GM21737 (cell line): ENCODE results near the gene AMHR2.
"Not testable (repeated sequence)": the region's sequence is repeated elsewhere in the genome, so short reads cannot be mapped to it uniquely, and the experiment has no call there.

Experiments
- ATAC-seq: cut with Tn5 transposase; IDR thresholded peaks from one replicate; pipeline ENCODE4 v1.9.1; 2021; ENCODE audit warnings: mild to moderate bottlenecking, moderate library complexity; ENCODE audit not compliant: unreplicated experiment

AMHR2 gene

DNA sequence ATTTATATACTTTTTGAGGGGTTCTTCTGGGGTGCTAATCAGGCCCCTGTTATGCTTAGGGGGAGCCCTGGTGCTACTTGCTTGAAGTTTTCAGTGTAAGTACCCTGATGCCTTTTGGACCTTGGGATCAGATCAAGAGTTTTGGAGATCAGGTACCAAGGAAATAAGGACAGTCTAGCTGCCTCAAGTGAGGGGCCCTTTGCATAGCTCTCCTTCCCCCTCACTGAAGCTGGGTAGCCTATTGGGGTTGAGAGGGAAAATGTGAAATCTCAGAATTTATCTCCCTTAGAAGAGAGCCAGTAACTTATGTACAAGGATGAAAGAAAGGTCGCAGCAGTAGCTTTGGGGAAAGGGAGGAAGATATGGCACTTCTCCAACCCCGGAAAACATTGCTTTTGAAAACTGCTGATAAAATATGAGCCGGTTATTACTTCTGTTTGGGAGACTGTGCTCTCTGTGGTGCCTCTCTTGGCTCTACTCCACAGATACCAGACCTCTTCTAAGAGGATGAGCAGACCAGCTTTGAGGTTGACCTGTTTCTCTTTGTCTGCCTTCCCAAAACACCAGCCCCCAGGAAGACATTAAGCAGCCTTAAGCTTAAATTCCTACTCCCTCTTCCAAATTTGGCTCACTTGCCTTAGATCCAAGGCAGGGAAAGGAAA, 8.8 kb upstream of the AMHR2 start:
- no peak for ATAC-seq

DNA sequence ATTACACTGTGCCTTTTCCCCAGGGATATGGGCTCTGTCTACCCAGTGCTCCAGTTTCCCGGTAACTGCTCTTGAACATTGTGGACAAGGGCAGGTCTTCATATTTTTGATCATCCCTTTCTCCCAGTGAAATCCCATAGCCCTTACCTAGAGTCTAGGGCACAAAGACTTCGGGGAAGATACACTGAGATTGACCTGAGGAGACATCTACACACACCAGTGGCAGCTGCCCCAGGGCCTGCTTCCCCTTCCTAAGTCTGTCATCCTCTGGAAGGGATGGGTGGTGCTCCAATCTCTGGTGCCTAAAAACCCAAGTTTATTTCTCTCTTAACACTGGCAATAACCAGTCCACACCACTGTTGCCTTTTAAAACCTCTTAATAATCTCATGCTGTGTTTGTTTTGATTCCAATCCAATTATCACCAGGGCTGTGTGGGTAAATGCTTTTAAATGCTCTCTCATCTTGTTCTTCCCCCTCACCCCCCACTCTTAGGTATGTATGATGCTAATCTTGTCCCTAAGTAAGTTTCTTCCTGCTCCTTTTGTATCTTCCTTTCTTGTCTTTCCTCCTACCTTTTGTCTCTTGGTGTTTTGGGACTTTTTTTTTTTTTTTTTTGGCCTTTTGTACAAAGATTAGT, 7.8 kb upstream of the AMHR2 start:
- not testable (repeated sequence) for ATAC-seq

DNA sequence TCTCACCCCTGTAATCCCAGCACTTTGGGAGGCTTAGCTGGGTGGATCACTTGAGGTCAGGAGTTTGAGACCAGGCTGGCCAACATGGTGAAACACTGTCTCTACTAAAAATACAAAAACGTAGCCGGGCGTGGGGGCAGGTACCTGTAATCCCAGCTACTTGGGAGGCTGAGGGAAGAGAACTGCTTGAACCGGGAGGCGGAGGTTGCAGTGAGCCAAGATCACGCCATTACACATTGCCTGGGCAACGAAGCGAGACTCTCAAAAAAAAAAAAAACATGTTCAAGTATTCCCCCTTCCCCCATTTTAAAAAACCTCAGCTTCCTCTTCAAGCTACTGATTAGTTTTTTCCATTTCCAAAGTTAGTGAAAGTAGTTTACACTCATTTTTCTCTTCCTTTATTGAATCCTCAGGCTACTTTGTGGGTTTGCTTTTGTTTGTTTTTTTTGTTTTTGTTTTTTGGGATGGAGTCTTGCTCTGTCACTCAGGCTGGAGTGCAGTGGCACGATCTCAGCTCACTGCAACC, 6.3 kb upstream of the AMHR2 start:
- ATAC-seq, result not testable (repeated sequence)

DNA sequence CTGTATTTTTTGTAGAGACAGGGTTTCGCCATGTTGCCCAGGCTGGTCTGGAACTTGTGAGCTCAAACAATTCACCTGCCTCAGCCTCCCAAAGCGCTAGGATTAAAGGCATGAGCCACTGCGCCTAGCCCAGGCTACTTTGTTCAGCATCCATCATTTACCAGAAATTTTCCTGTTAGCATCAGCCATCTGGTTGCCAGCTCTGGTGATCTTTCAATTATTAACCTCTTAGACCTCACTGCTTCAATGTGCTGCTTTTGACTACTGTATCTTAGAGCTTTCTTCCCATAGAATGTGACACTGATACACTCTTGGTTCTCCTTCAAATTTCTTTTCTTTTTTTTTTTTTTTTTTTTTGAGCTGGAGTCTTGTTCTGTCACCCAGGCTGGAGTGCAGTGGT, 5.4 kb upstream of the AMHR2 start:
- no peak for ATAC-seq

DNA sequence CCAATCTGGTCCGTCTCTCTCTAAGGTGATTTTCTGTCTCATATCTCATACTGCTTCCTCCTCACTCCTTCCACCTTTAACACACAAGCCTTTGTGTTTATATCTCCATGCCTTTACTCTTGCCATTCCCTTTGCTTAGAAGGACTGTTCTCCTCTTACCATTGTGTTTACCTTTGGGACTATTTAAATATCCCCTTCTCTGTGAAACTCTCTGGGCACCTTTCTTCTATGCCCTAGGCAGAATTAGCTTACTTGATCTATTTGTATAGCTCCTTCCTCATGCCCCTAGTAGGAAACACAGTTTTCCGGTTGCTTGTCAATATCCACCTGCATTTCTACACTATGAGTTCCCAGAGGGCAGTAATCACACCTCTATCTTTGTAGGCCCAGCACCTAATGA, 3.9 kb upstream of the AMHR2 start:
- no peak for ATAC-seq

DNA sequence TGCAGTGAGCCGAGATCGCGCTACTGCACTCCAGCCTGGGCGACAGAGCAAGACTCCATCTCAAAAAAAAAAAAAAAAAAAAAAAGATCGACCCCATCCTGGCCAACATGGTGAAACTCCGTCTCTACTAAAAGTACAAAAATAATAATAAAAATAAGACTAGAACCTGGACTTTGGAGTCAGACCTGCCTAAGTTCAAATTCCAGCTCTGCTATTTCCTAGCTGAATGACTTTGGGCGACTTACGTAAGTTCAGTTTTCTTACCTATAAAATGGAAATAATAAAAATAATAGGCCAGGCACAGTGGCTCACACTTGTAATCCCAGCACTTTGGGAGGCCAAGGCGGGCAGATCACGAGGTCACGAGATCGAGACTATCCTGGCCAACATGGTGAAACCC, 1.4 kb upstream of the AMHR2 start:
- not testable (repeated sequence) for ATAC-seq

DNA sequence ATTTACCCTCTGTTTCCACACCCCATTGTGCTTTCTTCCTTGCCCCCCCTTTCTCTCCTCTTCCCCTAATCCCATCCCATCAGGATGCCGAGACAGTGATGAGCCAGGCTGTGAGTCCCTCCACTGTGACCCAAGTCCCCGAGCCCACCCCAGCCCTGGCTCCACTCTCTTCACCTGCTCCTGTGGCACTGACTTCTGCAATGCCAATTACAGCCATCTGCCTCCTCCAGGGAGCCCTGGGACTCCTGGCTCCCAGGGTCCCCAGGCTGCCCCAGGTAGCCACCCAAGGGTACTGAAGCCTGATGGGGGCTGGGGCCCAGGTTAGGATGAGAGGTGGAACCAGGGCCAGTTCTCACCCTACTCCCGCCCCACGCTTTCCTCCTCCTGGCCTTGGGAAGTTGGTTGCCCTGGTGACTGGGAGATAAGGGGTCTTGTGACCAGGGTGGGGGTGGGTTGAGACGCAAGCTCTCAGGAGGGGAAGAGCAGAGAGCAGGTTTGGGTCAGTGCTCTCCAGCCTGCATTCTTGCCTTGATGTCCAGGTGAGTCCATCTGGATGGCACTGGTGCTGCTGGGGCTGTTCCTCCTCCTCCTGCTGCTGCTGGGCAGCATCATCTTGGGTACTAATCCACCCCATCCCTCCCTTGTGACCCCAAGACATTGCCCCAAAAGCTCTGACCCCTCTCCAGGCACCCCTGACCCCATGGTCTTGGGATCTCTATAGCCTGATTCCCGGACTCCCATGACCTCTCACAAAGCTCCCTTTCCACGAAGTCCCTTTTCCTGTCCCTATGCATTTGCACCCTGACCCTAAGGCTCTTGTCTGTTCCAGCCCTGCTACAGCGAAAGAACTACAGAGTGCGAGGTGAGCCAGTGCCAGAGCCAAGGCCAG, 1.2 kb downstream of the AMHR2 start:
- no peak for ATAC-seq

DNA sequence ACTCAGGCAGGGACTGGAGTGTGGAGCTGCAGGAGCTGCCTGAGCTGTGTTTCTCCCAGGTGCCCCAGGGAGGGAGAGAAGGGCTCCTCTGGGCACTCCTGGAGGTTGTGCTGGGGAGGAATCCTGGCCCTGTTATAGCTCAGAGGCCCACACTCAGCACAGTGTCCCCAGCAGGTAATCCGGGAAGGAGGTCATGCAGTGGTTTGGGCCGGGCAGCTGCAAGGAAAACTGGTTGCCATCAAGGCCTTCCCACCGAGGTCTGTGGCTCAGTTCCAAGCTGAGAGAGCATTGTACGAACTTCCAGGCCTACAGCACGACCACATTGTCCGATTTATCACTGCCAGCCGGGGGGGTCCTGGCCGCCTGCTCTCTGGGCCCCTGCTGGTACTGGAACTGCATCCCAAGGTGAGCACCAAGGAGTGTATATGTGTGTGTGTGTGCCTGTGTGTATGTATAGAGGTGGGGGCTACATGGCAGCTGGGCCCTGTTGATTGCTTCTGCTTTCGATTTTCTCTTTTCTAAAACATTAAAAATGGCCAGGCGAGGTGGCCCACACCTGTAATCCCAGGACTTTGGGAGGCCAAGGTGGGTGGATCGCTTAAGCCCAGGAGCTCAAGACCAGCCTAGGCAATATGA, 2.0 kb downstream of the AMHR2 start:
- ATAC-seq, result no peak

DNA sequence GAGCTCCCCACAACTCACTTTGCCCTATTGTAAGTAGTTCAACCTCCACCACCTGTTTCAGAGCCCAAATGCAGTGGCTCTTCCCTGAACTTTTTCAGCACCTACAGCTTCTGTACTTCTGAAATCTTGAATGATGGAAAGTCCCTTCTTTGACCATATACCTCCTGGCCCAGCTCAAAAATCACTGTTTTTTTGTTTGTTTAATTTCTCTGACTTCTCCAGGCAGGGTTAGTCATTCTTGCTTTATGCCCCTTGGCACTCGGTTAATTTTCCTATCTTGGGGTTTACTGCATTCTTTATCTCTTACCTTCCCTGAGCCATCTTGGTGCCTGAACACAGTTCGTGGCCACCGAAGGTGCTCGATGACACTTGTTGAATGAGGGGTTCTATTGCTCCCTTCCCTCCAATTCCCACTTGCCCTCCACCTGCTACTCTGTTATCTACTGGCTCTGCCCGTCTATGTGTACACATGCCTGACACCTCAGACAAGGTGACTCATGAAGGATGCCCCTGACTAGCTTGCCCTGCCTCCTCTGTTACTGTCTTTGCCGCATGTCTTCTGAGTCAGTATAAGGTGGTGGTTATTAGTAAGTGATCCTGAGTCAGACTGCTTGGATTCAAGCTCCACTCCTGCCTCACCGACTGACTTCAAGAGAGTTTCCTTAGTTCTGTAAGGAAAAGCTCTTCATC, 4.4 kb downstream of the AMHR2 start:
- ATAC-seq, result no peak

DNA sequence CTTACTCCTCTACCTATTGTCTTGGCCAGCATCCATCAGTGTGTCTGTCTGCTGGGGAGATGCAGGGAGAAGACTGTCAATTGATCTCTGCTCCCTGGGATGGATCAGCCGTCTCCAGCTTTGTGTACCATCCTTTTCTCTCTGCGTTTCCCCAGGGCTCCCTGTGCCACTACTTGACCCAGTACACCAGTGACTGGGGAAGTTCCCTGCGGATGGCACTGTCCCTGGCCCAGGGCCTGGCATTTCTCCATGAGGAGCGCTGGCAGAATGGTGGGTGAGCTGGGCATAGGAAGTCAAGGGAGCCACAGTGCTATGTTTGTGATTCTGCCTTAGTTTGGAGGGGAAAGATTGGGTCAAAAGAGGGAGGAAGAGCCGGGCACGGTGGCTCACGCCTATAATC, 5.1 kb downstream of the AMHR2 start:
- ATAC-seq, result no peak

DNA sequence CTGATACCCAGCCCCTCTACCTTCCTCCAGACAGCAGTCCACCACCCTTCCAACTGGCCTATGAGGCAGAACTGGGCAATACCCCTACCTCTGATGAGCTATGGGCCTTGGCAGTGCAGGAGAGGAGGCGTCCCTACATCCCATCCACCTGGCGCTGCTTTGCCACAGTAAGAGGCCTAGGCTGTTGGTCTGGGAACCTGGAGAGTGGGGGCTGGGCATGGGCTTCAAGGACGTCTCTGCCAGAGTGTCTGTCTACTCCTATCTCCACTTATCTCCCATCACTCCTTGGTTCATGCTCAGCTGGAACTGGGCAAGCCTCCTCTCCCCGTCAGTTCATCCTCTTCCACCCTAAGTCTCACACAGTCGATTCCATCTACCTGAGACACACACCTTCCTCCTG, 6.5 kb downstream of the AMHR2 start:
- ATAC-seq, result no peak

DNA sequence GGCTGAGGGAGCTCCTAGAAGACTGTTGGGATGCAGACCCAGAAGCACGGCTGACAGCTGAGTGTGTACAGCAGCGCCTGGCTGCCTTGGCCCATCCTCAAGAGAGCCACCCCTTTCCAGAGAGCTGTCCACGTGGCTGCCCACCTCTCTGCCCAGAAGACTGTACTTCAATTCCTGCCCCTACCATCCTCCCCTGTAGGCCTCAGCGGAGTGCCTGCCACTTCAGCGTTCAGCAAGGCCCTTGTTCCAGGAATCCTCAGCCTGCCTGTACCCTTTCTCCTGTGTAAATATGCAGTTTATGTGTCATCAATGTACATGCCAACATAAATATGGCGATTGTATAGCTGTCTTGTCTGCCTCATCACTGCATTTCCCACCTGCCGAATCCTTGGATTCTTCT, 7.5 kb downstream of the AMHR2 start:
- ATAC-seq, result no peak

DNA sequence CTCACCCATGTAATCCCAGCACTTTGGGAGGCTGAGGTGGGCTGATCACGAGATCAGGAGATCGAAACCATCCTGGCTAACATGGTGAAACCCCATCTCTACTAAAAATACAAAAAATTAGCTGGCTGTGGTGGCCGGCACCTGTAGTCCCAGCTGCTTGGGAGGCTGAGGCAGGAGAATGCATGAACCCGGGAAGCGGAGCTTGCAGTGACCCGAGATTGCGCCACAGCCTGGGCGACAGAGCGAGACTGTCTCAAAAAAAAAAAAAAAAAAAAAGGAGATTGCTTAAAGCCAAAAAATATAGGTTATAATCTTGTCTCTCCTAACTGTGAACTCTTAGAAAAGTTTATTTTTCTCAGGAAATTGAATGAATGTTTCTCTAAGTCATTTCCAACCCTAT, 11.7 kb downstream of the AMHR2 start:
- not testable (repeated sequence) for ATAC-seq

DNA sequence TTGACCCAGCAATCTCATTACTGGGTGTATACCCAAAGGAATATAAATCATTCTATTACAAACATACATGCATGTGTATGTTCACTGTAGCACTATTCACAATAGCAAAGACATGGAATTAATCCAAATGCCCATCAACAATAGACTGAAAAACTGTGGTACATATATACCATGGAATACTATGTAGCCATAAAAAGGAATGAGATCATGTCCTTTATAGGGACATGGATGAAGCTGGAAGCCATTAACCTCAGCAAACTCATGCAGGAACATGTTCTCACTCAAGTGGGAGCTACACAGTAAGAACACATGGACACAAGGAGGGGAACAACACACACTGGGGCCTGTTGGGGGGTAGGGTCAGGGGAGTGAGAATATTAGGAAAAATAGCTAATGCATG, 15.9 kb downstream of the AMHR2 start:
- not testable (repeated sequence) for ATAC-seq

DNA sequence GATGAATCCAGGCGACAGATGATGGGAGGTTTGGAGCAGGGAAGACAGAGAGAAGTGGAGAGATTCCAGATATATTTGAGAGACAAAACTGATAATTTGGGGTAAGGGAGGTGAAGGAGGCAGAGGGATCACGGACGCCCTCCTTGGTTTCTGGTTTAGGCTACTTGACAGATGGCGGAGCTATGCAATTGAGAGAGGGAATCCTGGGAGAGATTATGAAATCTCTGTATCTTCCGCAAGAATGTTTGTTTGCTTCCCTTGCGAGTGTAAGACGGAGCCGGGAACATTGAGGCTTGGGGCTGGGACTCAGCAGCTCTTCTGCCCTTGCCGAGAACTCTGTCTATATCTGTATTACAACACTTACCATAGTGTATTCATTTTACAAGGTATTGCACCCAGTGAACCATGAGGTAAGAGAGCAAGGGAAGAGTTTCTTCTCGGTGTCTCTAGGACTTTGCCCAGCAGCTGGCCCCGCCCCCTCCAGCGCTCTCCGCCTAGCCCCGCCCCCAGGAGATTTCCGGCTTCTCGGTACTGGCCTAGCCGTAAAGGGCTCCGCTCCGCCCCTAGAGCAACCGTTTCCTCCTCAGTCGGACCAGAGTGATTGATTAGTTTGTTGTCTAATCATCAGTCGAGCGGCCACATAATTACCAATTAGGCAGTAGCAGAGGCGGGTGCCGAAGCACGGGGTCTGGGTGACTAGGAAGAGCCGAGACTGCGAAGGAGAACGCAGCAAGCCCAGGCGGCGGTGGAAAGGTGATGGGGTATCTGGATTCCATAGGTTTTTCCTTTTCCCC, 17.6 kb downstream of the AMHR2 start, which contains the start of gene PRR13:
TSS of gene PRR13 (plus strand) at position 695 of the 794 bp plus-strand sequence. CDS start 981 bp downstream, outside the sequence.
- peak; percentile 99 for ATAC-seq

DNA sequence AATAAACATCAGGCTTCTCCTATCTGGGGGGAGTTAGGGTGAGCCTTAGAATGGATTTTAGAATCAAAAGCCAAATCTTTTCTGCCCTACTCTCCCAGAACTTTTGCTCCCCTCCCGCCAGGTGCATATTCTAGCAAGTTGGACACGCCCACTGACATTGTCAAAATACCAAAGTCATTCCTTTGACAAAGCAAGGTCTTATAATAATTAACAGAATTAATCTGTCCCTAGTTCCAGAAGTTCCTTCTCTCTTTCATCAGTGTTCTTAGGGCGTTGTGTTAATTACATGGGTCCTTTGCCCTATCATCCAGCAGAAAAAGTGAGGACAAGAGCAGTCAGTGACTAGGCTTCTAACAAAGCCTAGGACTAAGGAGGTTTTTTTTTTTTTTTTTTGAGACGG, 20.3 kb downstream of the AMHR2 start:
- no peak for ATAC-seq

DNA sequence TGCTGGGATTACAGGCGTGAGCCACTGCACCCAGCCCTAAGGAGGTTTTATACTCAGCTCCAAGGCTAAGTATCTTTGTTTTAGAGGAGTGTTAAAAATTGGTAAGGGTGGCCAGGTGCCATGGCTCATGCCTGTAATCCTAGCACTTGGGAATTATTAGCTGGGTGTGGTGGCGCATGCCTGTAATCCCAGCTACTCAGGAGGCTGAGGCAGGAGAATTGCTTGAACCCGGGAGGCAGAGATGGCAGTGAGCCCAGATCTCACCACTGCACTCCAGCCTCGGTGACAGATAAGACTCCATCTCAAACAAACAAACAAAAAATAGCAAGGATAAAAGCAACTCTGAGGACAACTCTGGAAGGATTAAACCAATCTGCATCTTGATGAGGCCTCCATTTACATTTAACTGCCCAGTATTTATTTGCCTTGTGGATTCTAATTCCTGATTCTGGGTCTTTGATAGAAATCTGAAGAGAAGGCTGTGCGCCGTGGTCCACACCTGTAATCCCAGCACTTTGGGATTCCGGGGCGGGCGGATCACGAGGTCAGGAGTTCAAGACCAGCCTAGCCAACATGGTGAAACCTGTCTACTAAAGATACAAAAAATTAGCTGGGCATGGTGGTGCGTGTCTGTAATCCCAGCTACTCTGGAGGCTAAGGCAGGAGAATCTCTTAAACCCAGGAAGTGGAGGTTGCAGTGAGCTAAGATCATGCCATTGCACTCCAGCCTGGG, 21.1 kb downstream of the AMHR2 start:
- ATAC-seq, result not testable (repeated sequence)

DNA sequence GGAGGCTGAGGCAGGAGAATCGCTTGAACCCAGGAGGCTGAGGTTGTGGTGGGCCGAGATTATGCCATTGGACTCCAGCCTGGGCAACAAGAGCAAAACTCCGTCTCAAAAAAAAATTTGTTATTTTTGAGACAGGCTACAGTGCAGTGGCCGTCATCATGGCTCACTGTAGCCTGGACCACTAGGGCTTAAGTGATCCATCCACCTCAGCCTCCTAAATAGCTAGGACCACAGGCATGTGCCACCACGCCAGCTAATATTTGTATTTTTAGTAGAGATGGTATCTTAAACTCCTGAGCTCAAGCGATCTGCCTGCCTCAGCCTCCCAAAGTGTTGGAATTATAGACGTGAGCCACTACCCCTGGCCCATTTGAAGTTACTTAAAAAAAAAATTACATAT, 27.3 kb downstream of the AMHR2 start:
- ATAC-seq, result no peak

DNA sequence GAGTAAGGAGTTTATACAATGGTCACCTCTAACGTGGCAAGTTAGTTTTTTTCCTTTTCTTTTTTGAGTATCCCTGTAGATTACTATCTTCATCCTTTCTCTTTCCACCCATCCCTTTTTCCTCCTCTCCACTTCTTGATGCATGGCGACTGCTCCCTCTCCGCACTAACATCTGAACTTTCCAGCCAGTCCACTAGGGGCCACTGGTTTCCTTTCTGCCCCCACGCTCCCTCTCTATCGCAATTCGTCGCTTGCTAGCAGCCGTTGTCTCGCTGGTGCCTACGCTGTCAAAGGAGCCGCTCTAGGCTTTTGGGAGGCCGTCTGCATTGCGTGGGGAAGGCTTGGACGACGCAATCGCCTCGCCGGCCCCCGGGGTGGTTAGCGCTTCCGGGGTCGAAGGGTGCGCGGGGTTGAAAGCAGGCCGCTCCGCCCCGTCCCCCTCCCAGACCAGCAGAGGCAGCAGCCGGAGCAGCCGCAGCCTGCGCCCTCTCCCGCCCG, 28.1 kb downstream of the AMHR2 start, which contains the start of gene PCBP2:
TSS of gene PCBP2 (plus strand) at position 442 of the 498 bp plus-strand sequence. CDS start 2,699 bp downstream, outside the sequence.
- peak; percentile 97 for ATAC-seq
